GM18873 (cell line): ENCODE results near the gene TMPRSS3.

Experiments used
- ATAC-seq: cut with Tn5 transposase; IDR thresholded peaks from one replicate; pipeline ENCODE4 v1.9.1; 2021; ENCODE audit warnings: mild to moderate bottlenecking, moderate library complexity, moderate number of reproducible peaks; ENCODE audit not compliant: unreplicated experiment, low FRiP score

Gene TMPRSS3

DNA sequence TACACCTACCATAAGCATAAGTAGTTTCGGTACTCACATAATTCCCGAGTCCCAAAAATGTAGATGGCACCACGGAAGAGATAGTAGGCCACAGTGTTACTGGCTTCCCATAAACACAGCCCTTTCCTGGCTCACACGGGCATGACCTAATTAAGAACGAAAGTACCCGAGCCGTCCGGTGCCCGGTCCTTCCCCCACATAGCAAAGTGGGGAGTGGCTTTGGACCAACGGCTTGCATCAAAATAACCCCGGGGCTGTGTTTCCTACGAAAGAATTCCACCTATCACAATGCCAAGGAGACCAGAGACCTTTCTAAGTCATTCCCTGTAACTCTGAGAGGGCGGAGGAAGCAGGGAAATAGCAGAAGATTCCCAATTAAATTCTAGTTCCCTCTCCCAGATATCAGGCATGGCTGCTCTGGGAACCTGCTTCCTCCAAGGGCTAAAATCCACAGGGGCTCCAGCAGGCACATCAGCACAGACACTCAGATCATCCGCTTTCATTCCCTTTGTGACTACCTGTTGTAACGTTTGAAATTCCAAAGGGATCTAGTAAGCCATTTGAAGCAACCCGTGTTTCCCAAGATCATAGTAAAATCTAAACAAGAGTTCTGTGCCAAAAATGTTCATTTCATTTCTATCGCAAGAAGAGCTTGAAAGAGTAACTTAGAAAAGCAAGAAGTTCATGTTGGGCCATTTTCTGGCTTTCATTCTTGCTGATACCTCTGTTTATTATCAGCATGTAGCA, at the start of gene TMPRSS3:
TSS of gene TMPRSS3 (minus strand) at position 148 of the 747 bp plus-strand sequence. CDS start 635 bp downstream, outside the sequence.
- no peak for ATAC-seq

- ATAC-seq: no peak
Measured at GRCh38 chr21:42445311-42445710, 49.5 kb upstream of the TMPRSS3 start.

GRCh38 chr21:42444745-42445059, 48.9 kb upstream of the TMPRSS3 start:
- no peak for ATAC-seq

DNA sequence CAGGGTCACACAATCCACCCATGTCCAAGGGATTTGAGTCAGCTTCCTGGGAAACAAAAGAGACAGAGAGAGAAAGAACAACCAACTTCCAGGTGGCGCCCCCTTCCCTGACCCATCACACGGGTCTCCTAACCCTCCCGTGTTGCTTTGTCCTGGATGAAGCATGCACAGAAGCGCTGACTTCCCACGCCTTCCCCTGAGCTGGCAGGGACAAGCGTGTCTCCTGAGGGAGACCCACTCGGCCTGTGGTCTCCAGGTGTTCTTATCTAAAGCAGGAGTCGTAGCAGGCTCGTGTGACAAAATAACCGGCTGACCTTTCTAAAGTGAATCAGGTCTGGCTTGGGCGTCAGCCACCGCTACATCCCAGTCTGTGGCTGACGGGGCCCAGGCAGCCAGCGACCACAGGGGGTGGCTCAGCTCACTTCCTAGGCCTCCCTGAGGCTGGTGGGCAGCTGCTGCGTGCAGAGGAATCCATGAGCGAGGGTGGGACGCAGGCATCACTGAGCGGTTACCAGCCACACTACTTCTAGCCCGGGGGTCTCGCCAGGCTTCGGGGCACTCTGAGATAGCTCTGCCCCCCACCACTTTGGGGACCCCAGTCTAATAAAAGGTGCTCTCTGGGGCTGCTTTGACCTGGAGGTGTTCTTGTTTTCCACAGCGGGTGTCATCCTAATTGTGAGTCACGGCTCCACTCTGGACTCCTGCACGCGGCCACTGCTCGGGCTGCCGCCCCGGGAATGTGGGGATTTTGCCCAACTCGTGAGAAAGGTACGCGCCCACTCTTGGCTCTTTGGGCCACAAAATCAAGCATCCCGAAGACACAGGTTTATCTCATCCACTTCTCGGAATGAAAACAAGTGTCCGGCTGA, 48.3 kb upstream of the TMPRSS3 start:
- no peak for ATAC-seq

DNA sequence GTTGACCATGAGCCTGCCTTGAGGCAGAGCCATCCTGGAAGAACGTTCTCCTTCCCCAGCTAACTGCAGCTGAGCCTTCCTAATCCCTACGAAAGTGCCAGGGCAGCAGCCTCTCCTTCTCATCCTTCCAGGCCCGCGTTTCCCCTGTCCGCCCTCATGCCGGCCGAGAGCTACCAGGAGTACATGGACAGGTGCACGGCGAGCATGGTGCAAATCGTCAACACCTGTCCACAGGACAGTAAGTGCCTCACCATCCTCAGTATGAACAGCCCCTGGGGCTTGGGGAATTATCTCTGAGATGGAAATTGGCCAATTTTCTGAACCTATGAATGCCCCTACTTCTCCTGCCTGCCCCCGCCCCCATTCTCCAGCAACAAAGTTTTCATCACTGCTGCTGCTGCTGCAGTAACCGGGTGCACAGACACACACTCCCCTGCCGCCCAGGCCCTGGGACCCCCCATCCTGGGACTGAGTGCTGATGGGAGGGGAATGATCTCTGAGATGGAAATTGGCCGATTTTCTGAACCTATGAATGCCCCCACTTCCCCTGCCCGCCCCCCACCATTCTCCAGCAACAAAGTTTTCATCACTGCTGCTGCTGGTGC, 47.4 kb upstream of the TMPRSS3 start:
- no peak for ATAC-seq

DNA sequence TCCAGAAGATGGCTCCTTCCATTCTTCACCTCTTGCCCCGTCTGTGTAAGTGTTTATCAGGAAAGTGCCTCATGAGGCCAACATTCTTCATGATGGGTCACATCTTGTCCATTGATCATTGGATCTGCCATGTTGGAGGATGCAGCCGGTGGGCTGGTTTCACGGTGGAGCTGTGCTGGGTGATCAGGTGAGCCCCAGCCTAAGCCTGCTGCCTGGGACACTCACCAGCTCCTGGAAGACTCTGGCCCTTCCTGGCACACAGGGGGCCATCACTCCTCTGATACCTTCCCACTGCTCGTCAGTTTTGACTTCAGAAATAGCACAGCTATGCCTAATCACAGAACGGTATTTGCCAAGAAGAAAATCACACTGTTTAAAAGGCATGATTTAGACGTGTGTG, 46.1 kb upstream of the TMPRSS3 start:
- ATAC-seq: no peak

DNA sequence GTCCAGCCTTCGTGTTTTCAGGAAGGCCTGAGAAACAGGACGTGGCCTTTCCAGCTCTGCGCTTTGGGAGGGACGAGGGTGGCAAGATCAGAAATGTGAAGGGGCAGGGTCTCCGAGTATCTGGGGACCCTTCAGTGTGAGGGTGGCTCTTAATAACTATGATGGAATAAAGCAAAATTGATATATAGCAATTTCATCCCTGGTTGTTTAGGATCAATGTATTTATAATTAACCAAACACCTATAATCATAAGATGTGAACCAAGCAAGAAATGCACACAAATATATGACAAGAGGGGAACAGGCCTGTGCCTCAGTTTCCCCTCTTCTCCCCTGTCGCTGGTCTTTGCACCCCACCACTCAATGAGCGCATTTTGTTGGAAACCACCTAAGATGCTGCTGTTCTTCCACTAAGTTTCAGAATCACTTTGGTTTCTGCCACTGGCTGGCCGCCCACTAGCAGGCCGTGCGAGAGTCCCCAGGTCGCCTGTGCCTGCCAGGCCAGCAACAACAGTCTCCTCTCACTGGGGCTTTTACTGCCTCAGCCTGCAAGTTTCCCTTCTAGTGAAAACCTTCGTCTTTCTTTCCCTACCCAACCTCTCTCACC, 44.4 kb upstream of the TMPRSS3 start:
- no peak for ATAC-seq

GRCh38 chr21:42439284-42440186, 43.7 kb upstream of the TMPRSS3 start:
- ATAC-seq: no peak

DNA sequence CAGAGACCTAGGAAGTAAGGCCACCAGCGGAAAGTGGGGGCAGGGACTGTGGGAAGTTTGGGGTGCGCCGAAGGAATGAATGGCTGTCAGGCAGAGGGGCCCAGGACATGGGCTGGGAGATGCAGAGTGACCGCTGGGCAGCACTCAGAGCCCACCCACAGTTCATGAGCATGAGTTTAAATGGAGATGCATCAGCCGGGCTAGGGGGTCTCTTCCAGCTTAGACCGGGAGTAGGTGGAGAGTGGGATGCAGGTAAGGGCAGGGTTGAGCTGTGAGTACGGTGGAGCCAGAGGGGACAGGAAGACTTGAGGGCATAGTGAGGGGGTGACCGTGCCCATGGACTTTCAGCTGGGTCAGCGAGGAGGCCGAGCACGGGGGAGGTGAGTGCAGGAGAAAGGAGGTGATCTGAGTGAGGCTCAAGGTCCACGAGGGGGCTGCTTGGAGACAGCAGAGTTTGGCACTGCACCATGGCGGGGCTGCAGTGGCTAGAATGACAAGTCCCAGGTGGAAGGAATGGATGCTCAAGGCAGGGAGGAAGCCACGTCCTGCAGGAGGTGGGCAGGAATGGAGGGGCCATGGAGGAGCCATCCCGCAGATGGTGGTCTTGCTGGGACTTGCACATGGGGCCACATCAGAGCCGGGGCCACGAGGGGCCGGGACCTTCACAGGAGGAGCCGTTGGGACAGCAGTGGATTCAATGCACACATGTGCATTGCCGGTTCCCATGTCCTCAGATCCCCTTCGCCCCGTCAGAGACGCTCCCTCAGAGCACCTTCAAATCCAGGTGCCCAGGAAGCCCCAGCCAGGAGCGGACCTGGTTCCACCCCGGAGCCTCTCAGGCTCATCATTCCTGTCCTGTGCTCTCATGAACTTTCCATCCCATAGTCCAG, 42.7 kb upstream of the TMPRSS3 start:
- no peak for ATAC-seq

DNA sequence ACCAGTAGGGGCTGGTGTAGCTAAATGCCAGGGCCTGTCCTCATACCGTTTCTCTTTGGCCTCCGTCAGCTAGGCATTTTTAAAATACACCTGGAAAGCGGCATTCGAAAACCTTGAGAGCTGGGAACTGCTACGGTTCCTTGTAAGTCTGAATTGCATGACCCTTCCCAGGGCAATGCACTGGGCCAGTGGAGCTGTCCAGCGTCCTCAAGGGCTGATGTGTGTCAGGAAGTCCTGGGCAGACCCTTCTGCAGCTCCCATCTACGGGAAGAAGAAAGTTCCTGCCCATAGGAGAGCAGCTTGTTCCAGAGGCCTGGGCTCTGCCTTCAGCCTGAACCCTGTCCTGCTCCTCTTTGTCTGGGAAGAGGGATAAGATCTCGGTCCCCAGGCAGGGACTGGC, 41.9 kb upstream of the TMPRSS3 start:
- ATAC-seq: no peak

GRCh38 chr21:42436914-42437313, 41.1 kb upstream of the TMPRSS3 start:
- ATAC-seq: no peak

- no peak for ATAC-seq
Measured at GRCh38 chr21:42435833-42436232, 40.0 kb upstream of the TMPRSS3 start.

- no peak for ATAC-seq
Measured at GRCh38 chr21:42435401-42435800, 39.5 kb upstream of the TMPRSS3 start.

DNA sequence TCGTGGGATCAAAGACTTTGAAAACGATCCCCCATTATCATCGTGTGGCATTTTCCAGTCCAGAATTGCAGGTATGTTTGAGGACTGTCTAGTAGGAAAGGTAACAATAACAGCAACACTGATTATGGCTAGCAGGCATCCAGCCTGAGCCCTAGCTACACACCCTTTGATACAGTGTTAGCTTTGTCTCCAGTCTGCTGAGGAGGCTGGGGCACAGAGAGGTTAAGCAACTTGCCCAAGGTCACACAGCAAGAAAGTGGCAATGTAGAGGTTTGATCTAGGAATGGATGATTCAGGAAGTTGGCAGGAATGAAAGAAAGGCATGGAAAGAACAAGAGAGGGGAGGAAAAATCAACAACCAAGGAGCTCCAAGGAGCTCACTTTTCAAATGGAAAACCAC, 39.0 kb upstream of the TMPRSS3 start:
- ATAC-seq: no peak

GRCh38 chr21:42433946-42434551, 38.2 kb upstream of the TMPRSS3 start:
- no peak for ATAC-seq

- ATAC-seq: no peak
Measured at GRCh38 chr21:42432695-42433094, 36.8 kb upstream of the TMPRSS3 start.

- ATAC-seq: no peak
Measured at GRCh38 chr21:42431196-42431595, 35.3 kb upstream of the TMPRSS3 start.

DNA sequence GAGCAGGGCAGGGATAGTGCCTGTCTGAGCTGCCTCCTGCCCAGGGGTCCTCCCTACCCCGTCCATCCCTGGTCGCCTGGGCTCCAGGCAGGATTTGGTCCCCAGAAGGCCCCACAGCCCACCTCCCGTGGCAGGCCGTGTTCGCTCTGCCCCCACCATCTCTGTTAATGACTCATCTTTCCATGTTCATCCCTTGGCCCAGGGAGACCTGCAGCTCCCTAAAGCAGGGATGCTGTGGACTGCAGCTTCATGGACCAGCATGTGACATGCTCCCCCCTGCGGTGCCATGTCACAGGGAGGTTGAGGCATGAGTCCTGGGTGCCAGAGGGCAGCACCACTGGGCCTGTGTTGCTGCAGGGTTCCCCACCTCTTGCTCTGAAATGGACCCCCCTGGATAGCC, 34.7 kb upstream of the TMPRSS3 start:
- ATAC-seq: no peak

DNA sequence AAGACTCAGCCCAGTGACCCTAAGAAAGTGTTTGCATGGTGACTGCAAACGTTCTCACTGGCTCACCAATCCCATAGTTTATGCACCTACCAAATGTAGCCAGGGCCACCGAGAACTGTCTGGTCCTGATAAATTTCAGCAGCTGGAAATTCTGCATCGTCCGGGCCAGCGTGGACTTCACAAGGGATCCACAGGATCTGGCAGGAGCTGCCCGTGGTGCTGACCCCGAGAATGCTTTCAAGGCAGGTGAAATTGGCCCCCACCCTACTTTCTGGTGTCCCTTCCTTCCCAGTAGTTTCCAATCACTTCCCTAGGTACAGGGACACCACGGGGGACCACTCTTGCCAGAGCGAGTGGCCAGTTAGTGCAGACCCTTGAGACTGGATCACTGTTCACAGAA, 34.0 kb upstream of the TMPRSS3 start:
- no peak for ATAC-seq
